ENCODE results near the gene NLRP4.

NLRP4 gene

GRCh38 chr19:55836340-55836739 lies at the start of gene NLRP4:
Gene NLRP4 (plus strand): TSS chr19:55836540. CDS start chr19:55852081, 15,541 bp downstream.
- no peak for DNase-seq

GRCh38 chr19:55795021-55795420 lies 41.3 kb upstream of the NLRP4 start:
- DNase-seq, result no peak

GRCh38 chr19:55801416-55801815 lies 34.9 kb upstream of the NLRP4 start:
- DNase-seq, result no peak

GRCh38 chr19:55802281-55802680 lies 34.1 kb upstream of the NLRP4 start:
- DNase-seq, result no peak

GRCh38 chr19:55809381-55810058 lies 26.8 kb upstream of the NLRP4 start:
- peak; percentile 1 for DNase-seq

- no peak for DNase-seq
Observed at GRCh38 chr19:55811340-55811739, 25.0 kb upstream of the NLRP4 start.

GRCh38 chr19:55812449-55812848 lies 23.9 kb upstream of the NLRP4 start:
- no peak for DNase-seq

GRCh38 chr19:55813906-55814305 lies 22.4 kb upstream of the NLRP4 start:
- DNase-seq, result no peak

GRCh38 chr19:55820037-55820436 lies 16.3 kb upstream of the NLRP4 start:
- DNase-seq, result no peak

GRCh38 chr19:55830656-55831055 lies 5.7 kb upstream of the NLRP4 start:
- no peak for DNase-seq

GRCh38 chr19:55831846-55832245 lies 4.5 kb upstream of the NLRP4 start, which contains the start of gene NLRP11:
Gene NLRP11 (minus strand): TSS chr19:55831999. CDS start chr19:55818174, 13,825 bp downstream.
- DNase-seq, result no peak

- DNase-seq, result no peak
Observed at GRCh38 chr19:55832676-55833075, 3.7 kb upstream of the NLRP4 start.

GRCh38 chr19:55838251-55838650 lies 1.9 kb downstream of the NLRP4 start:
- DNase-seq, result no peak

- DNase-seq, result no peak
Observed at GRCh38 chr19:55838906-55839305, 2.6 kb downstream of the NLRP4 start.

- DNase-seq, result no peak
Observed at GRCh38 chr19:55855160-55855559, 18.8 kb downstream of the NLRP4 start.

- no peak for DNase-seq
Observed at GRCh38 chr19:55857149-55857548, 20.8 kb downstream of the NLRP4 start.

- no peak for DNase-seq
Observed at GRCh38 chr19:55857974-55858373, 21.6 kb downstream of the NLRP4 start.

GRCh38 chr19:55858401-55858800 lies 22.1 kb downstream of the NLRP4 start:
- no peak for DNase-seq

GRCh38 chr19:55858969-55859368 lies 22.6 kb downstream of the NLRP4 start:
- DNase-seq, result no peak

GRCh38 chr19:55866521-55866920 lies 30.2 kb downstream of the NLRP4 start:
- no peak for DNase-seq

GRCh38 chr19:55867101-55867500 lies 30.8 kb downstream of the NLRP4 start:
- DNase-seq, result no peak

GRCh38 chr19:55870736-55871135 lies 34.4 kb downstream of the NLRP4 start:
- no peak for DNase-seq

GRCh38 chr19:55877211-55877610 lies 40.9 kb downstream of the NLRP4 start:
- no peak for DNase-seq

- DNase-seq, result no peak
Observed at GRCh38 chr19:55882626-55883025, 46.3 kb downstream of the NLRP4 start.

- DNase-seq, result no peak
Observed at GRCh38 chr19:55898911-55899310, 62.6 kb downstream of the NLRP4 start.
